ENCODE measurements around the gene ARFGAP2. TPM values are rescaled to one million over a fixed set of nuclear protein-coding genes. Genes with fewer than 3 reads are reported as not detected.

The ARFGAP2 gene
- total RNA-seq, 1 experiment from 2014 or later: 73.5 TPM

- no peaks in the 10 kb centered on the region for H3K9me3 ChIP-seq (ENCODE audit: control insufficient read depth in 1 of 2, insufficient read depth in 1 of 2, low read depth in 1 of 2, low read length in 2 of 2)
- RAD21 ChIA-PET (ENCODE audit: low non-redundant PET in 1 of 2, low total read pairs in 2 of 2, uncharacterized antibody in 2 of 2, unreplicated experiment in 2 of 2): no interaction called here
- no peak overlapping the region for H3K27ac ChIP-seq (ENCODE audit: low read depth, low read length)
- H2AFZ ChIP-seq (ENCODE audit: low read depth, low read length, poor library complexity, severe bottlenecking): no peak overlapping the region
- H3K9ac ChIP-seq (ENCODE audit: low read length): no peak overlapping the region
- no peaks in the 10 kb centered on the region for H3K4me1 ChIP-seq (ENCODE audit: control insufficient read depth in 1 of 2, insufficient read depth in 2 of 2, low read length in 2 of 2)
- POLR2A ChIA-PET: no interaction called here
- no peaks in the 10 kb centered on the region for H3K36me3 ChIP-seq (ENCODE audit: control insufficient read depth in 1 of 2, insufficient read depth in 2 of 2, low read length in 2 of 2)
- no peak overlapping the region for H3K4me2 ChIP-seq (ENCODE audit: low read length)
- no TSS peak for BruUV-seq (replicated peaks)
- H3K4me3 ChIP-seq (replicated peaks in 1 of 2; ENCODE audit: low read depth in 1 of 2, low read length in 2 of 2): no peak overlapping the region
- H3K27me3 ChIP-seq (ENCODE audit: insufficient read depth, low read length): no peaks in the 10 kb centered on the region
- no peaks in the 10 kb centered on the region for H3K9me2 ChIP-seq (ENCODE audit: insufficient read depth)
- CTCF ChIA-PET: no interaction called here
- ATAC-seq (no peak), DNase-seq (ENCODE audit: low read depth, low spot score) (no peak)
- TF ChIP-seq EZH2phosphoT487 (IDR thresholded peaks at IDR 0.05; ENCODE audit: borderline replicate concordance) (no peak), TCF7L2 (IDR thresholded peaks at IDR 0.05; ENCODE audit: borderline replicate concordance, extremely low read depth, insufficient read depth, insufficient read length) (no peak), SRF (IDR thresholded peaks at IDR 0.05; ENCODE audit: low read depth) (no peak), ELF1 (IDR thresholded peaks at IDR 0.05; ENCODE audit: borderline replicate concordance, low read depth) (no peak), CEBPB (IDR thresholded peaks at IDR 0.05; ENCODE audit: low read depth) (no peak), MAX (IDR thresholded peaks at IDR 0.05) (no peak), YY1 (IDR thresholded peaks at IDR 0.05; ENCODE audit: extremely low read depth, insufficient replicate concordance, low read depth, low read length) (no peak), FOSL1 (IDR thresholded peaks at IDR 0.05; ENCODE audit: low read depth) (no peak), CBX3 (IDR thresholded peaks at IDR 0.05; ENCODE audit: low read depth) (no peak)
- H3K79me2 ChIP-seq (ENCODE audit: insufficient read depth, low read length): no peaks in the 10 kb centered on the region
- no peaks in the 10 kb centered on the region for H4K20me1 ChIP-seq (ENCODE audit: insufficient read depth)
- intact Hi-C loops (cut with micrococcal nuclease): no loop called here
Measured at GRCh38 chr11:47130543-47130942, 46.1 kb downstream of the ARFGAP2 start.

GRCh38 chr11:47127213-47127612 is 49.5 kb downstream of the ARFGAP2 start:
- Histone ChIP-seq H3K36me3 (ENCODE audit: control insufficient read depth in 1 of 2, insufficient read depth in 2 of 2, low read length in 2 of 2) (no peaks in the 10 kb centered on the region), H3K27me3 (ENCODE audit: insufficient read depth, low read length) (no peaks in the 10 kb centered on the region), H4K20me1 (ENCODE audit: insufficient read depth) (no peaks in the 10 kb centered on the region), H3K9ac (ENCODE audit: low read length) (no peak overlapping the region), H3K9me2 (ENCODE audit: insufficient read depth) (no peaks in the 10 kb centered on the region), H3K4me3 (replicated peaks in 1 of 2; ENCODE audit: low read depth in 1 of 2, low read length in 2 of 2) (no peak overlapping the region), H3K4me1 (ENCODE audit: control insufficient read depth in 1 of 2, insufficient read depth in 2 of 2, low read length in 2 of 2) (no peaks in the 10 kb centered on the region), H3K79me2 (ENCODE audit: insufficient read depth, low read length) (no peaks in the 10 kb centered on the region), H3K27ac (ENCODE audit: low read depth, low read length) (no peak overlapping the region), H3K4me2 (ENCODE audit: low read length) (no peak overlapping the region), H3K9me3 (ENCODE audit: control insufficient read depth in 1 of 2, insufficient read depth in 1 of 2, low read depth in 1 of 2, low read length in 2 of 2) (no peaks in the 10 kb centered on the region), H2AFZ (ENCODE audit: low read depth, low read length, poor library complexity, severe bottlenecking) (no peak overlapping the region)
- TF ChIP-seq CTCF (IDR thresholded peaks at IDR 0.05 in 2 of 3, conservative IDR thresholded peaks at IDR 0.05 in 1 of 3; ENCODE audit: borderline replicate concordance in 1 of 3, insufficient read depth in 1 of 3, low read depth in 2 of 3, low read length in 2 of 3): no peak
- TF ChIP-seq EGR1 (IDR thresholded peaks at IDR 0.05; ENCODE audit: low read depth): no peak
- no peak for TF ChIP-seq ZNF274 (IDR thresholded peaks at IDR 0.05; ENCODE audit: low read depth, low read length)
- TF ChIP-seq POLR2AphosphoS5 (IDR thresholded peaks at IDR 0.05; ENCODE audit: low read depth, low read length): no peak
- TF ChIP-seq ATF3 (IDR thresholded peaks at IDR 0.05): no peak
- no peak for TF ChIP-seq SRF (IDR thresholded peaks at IDR 0.05; ENCODE audit: low read depth)
- no peak for TF ChIP-seq JUND (IDR thresholded peaks at IDR 0.05)
- TF ChIP-seq CBX3 (IDR thresholded peaks at IDR 0.05; ENCODE audit: low read depth): no peak
- no TSS peak for BruUV-seq (replicated peaks)
- ChIA-PET RAD21 (ENCODE audit: low non-redundant PET in 1 of 2, low total read pairs in 2 of 2, uncharacterized antibody in 2 of 2, unreplicated experiment in 2 of 2) (no interaction called here), CTCF (no interaction called here), POLR2A (no interaction called here)
- DNase-seq (ENCODE audit: low read depth, low spot score) (no peak), ATAC-seq (no peak)
- intact Hi-C loops (cut with micrococcal nuclease): no loop called here
